HepG2 (cell line): ENCODE results near the gene HK2. TPM values are rescaled to one million over a fixed set of nuclear protein-coding genes. Genes with fewer than 3 reads are reported as not detected.

Experiments
- BHLHE40 ChIP-seq: IDR thresholded peaks from 2 replicates; pipeline ENCODE4 v1.6.1; 2011; ENCODE audit warnings: low read length, improper control_type of control experiment
- FOXA1 ChIP-seq, 2 experiments: fragments of 450-650 bp in 1 of 2; sonication (generic) in 1 of 2; formaldehyde crosslinking in 1 of 2; IDR thresholded peaks; 2 replicates each; pipeline versions ENCODE4 v1.4.0 to v1.6.1; 2016 to 2020; ENCODE audit warnings: missing genetic modification reagents in 1 of 2
- HNRNPH1 ChIP-seq: fragments of 200-400 bp; formaldehyde crosslinking; optimal IDR thresholded peaks from 2 replicates; pipeline ENCODE3; 2017; ENCODE audit warnings: mild to moderate bottlenecking, low read depth, low read length
- HOXA3 ChIP-seq: sonication (generic); formaldehyde crosslinking; IDR thresholded peaks from 2 replicates; pipeline ENCODE4 v1.5.0; 2020; ENCODE audit warnings: missing genetic modification reagents
- YY1 ChIP-seq: IDR thresholded peaks from 2 replicates; pipeline ENCODE4 v1.6.1; 2011; ENCODE audit warnings: low read length, low read depth, moderate library complexity, mild to moderate bottlenecking; ENCODE audit not compliant: insufficient read depth, insufficient replicate concordance
- ZBTB33 ChIP-seq: sonication (generic); formaldehyde crosslinking; IDR thresholded peaks from 2 replicates; pipeline ENCODE4 v1.4.0; 2020; ENCODE audit warnings: missing genetic modification reagents
- ZNF33A ChIP-seq: sonication (generic); formaldehyde crosslinking; IDR thresholded peaks from 2 replicates; pipeline ENCODE4 v1.5.1; 2020; ENCODE audit warnings: missing genetic modification reagents, mild to moderate bottlenecking, moderate library complexity, borderline replicate concordance
- ZNF558 ChIP-seq: sonication (generic); formaldehyde crosslinking; IDR thresholded peaks from 2 replicates; pipeline ENCODE4 v1.9.0; 2022; ENCODE audit warnings: mild to moderate bottlenecking, missing genetic modification reagents, borderline replicate concordance
- polyA plus RNA-seq, 8 experiments: library from polyadenylated mRNA; depleted of rRNA in 3 of 8; stranded (reverse) in 7 of 8; unstranded in 1 of 8; fragments of >200 nt; fragmentation: Illumina TruSeq in 4 of 8; extraction: Trizol in 4 of 8; gene quantifications; 2 replicates each; pipeline versions ENCODE4 v1.2.1 to v1.2.3, GENCODE V29; 2011 to 2016; ENCODE audit warnings: low read depth in 4 of 8, missing spikeins in 1 of 8, mixed read lengths in 1 of 8; ENCODE audit not compliant: insufficient read depth in 1 of 8
- total RNA-seq, 5 experiments: library from RNA; depleted of rRNA; stranded (reverse); fragments of >200 nt; fragmentation: Illumina TruSeq; extraction: Trizol; gene quantifications; 2 replicates each; pipeline ENCODE4 v1.2.3, GENCODE V29; 2016; ENCODE audit warnings: low read depth in 1 of 5
- TF ChIP-seq, protein P1 (sequence below): IDR thresholded peaks from 2 replicates; pipeline ENCODE4 v1.6.1; 2016; ENCODE audit warnings: low read depth, missing genetic modification reagents, missing compliant biosample characterization

The HK2 gene
- total and polyA plus RNA-seq, 2 of the 13 experiments (the other 11 are each of a cell fraction or from before 2014, with no cell fraction given) = 13.2 to 101 TPM

- TF ChIP-seq HOXA3 (CRISPR knock-in tag) (no peak), BHLHE40 (no peak; the same call in 1 of the 2 replicates), ZNF558 (CRISPR knock-in tag) (0 out of 2 replicates have a peak, but pooled peaks have one; percentile 8), FOXA1 (IDR thresholded peaks at IDR 0.05) (peak; percentile 90), FOXA1 (CRISPR knock-in tag; IDR thresholded peaks at IDR 0.05) (peak; percentile 98), ZBTB33 (CRISPR knock-in tag) (no peak), HNRNPH1 (no peak), ZNF33A (CRISPR knock-in tag) (no peak), YY1 (peak; percentile 18)
- TF ChIP-seq, protein P1, sequence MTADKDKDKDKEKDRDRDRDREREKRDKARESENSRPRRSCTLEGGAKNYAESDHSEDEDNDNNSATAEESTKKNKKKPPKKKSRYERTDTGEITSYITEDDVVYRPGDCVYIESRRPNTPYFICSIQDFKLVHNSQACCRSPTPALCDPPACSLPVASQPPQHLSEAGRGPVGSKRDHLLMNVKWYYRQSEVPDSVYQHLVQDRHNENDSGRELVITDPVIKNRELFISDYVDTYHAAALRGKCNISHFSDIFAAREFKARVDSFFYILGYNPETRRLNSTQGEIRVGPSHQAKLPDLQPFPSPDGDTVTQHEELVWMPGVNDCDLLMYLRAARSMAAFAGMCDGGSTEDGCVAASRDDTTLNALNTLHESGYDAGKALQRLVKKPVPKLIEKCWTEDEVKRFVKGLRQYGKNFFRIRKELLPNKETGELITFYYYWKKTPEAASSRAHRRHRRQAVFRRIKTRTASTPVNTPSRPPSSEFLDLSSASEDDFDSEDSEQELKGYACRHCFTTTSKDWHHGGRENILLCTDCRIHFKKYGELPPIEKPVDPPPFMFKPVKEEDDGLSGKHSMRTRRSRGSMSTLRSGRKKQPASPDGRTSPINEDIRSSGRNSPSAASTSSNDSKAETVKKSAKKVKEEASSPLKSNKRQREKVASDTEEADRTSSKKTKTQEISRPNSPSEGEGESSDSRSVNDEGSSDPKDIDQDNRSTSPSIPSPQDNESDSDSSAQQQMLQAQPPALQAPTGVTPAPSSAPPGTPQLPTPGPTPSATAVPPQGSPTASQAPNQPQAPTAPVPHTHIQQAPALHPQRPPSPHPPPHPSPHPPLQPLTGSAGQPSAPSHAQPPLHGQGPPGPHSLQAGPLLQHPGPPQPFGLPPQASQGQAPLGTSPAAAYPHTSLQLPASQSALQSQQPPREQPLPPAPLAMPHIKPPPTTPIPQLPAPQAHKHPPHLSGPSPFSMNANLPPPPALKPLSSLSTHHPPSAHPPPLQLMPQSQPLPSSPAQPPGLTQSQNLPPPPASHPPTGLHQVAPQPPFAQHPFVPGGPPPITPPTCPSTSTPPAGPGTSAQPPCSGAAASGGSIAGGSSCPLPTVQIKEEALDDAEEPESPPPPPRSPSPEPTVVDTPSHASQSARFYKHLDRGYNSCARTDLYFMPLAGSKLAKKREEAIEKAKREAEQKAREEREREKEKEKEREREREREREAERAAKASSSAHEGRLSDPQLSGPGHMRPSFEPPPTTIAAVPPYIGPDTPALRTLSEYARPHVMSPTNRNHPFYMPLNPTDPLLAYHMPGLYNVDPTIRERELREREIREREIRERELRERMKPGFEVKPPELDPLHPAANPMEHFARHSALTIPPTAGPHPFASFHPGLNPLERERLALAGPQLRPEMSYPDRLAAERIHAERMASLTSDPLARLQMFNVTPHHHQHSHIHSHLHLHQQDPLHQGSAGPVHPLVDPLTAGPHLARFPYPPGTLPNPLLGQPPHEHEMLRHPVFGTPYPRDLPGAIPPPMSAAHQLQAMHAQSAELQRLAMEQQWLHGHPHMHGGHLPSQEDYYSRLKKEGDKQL = peak; percentile 97
These were observed 106.2 kb downstream of the HK2 start (continued) for GRCh38 chr2:74939919-74940812.
